Pancreas (tissue), 10 donors: ENCODE results near the gene TP53. TPM values are rescaled to one million over a fixed set of nuclear protein-coding genes. Genes with fewer than 3 reads are reported as not detected.
"Not testable (repeated sequence)": the region's sequence is repeated elsewhere in the genome, so short reads cannot be mapped to it uniquely, and the experiment has no call there.

Source experiments
- ATAC-seq, 4 donors: fragments of 200-7000 bp; cut with Tn5 transposase; one replicate each; pipeline versions ENCODE4 v1.8.0 to v1.9.1; 2020; ENCODE audit warnings: mild to moderate bottlenecking in 4 of 4, moderate library complexity in 4 of 4
- DNase-seq, 6 donors: peaks; one replicate each; pipeline ENCODE4 v3.0.0-alpha.2; 2020
- FAIRE-seq: peaks from 2 replicates; lab custom pipeline; 2012; peaks lifted over from hg19 to GRCh38; lab: Jason Lieb, UNC
- H3K27ac ChIP-seq, 4 donors: fragments of 200-600 bp; sonication (generic); 1 replicate in 3 of 4; 2 replicates in 1 of 4; pipeline versions ENCODE4 v1.5.0 to v1.8.0; 2020
- H3K27me3 ChIP-seq, 4 donors: fragments of 200-600 bp; one replicate each; pipeline ENCODE4 v1.8.0; 2021
- H3K36me3 ChIP-seq, 3 donors: fragments of 200-600 bp; sonication (generic) in 1 of 3; one replicate each; pipeline versions ENCODE4 v1.5.0 to v1.8.0; 2020 to 2021
- H3K4me1 ChIP-seq, 3 donors: fragments of 200-600 bp; one replicate each; pipeline ENCODE4 v1.8.0; 2021
- H3K4me3 ChIP-seq, 4 donors: fragments of 200-600 bp; sonication (generic) in 2 of 4; one replicate each; pipeline versions ENCODE4 v1.5.0 to v1.8.0; 2020 to 2021
- H3K9me3 ChIP-seq, 4 donors: fragments of 200-600 bp; one replicate each; pipeline ENCODE4 v1.8.0; 2021
- CTCF ChIP-seq, 4 donors: fragments of 200-600 bp; sonication (generic) in 3 of 4; IDR thresholded peaks; one replicate each; pipeline versions ENCODE4 v1.5.0 to v1.8.0; 2021; ENCODE audit warnings: antibody characterized with exemption in 4 of 4
- WGBS, 2 donors: extraction: QIAGEN DNeasy Blood & Tissue Kit; methylation state at CpG; one replicate each; pipeline ENCODE4 v1.1.7; 2013; 5-methylcytosine and 5-hydroxymethylcytosine counted together
- intact Hi-C, 3 donors: fragments of 100-400 bp; cut with DNase I; formaldehyde crosslinking; loops; one replicate each; pipeline versions ENCODE4 v1.11.1 to v1.14.2; 2022
- polyA plus RNA-seq, 2 donors: library from polyadenylated mRNA; stranded (reverse); fragments of 200-250 nt; gene quantifications; one replicate each; pipeline ENCODE4 v1.2.3, GENCODE V29; 2013
- total RNA-seq, 6 donors: library from RNA; stranded (reverse); fragmentation: NEBNext Ultra II Directional in 4 of 6; extraction: Animal tissue kit (Norgen Biotek cat#: 25700) in 4 of 6; gene quantifications; one replicate each; pipeline versions ENCODE4 v1.2.1 to v1.2.4, GENCODE V29; 2021 to 2023
- donor health status: healthy with polysubstance abuse.
- donor health status: DM: no; HTN: no; CAD: no; lungs with moderate emphysema.
- donor health status: DM: no; HTN: no; CAD: no.
- donor health status: control.
- donor health status: control.
- donor health status: Bipolar disorder and iron deficiency.
- donor health status: DM: yes; HTN: yes; CAD: no.
- donor health status: DM: no; HTN: no; CAD: no.
- donor health status: DM: no; HTN: no; CAD: no.
- donor health status: DM: yes; HTN: yes; CAD: no.

TP53 gene
- total and polyA plus RNA-seq, 8 donors, result 8.3 to 35.9 (median 24.8) TPM

- ATAC-seq (no peak), DNase-seq (no peak), FAIRE-seq (no peak)
- H3K9me3 ChIP-seq, result no peaks in the 10 kb centered on the region
- peaks cover 4 to 10% (median 10%) of the 10 kb centered on the region in 3 donors for H3K4me1 ChIP-seq
- H3K36me3 ChIP-seq, result no peaks in the 10 kb centered on the region
- 75 to 77% methylated on average over 4 of the region's 4 CpGs for WGBS, 2 donors
- no peak overlapping the region for H3K4me3 ChIP-seq
- intact Hi-C loops, result no loop called here
- no peaks in the 10 kb centered on the region for H3K27me3 ChIP-seq
- H3K27ac ChIP-seq, result no peak overlapping the region
- TF ChIP-seq CTCF (IDR thresholded peaks at IDR 0.05), result no peak
Observed at GRCh38 chr17:7647018-7647417, 40.3 kb downstream of the TP53 start.

- no peak overlapping the region for H3K27ac ChIP-seq
- H3K9me3 ChIP-seq, result no peaks in the 10 kb centered on the region
- no peak for DNase-seq
- intact Hi-C loops, result no loop called here
- FAIRE-seq, result no peak
- 70 to 88% methylated on average over 9 of the region's 9 CpGs for WGBS, 2 donors
- H3K27me3 ChIP-seq, result no peaks in the 10 kb centered on the region
- no peak for ATAC-seq
- no peak for TF ChIP-seq CTCF (IDR thresholded peaks at IDR 0.05)
- H3K4me1 ChIP-seq, result peaks cover 3 to 8% (median 7%) of the 10 kb centered on the region in 3 donors
- no peak overlapping the region for H3K4me3 ChIP-seq
- no peaks in the 10 kb centered on the region for H3K36me3 ChIP-seq
Observed at GRCh38 chr17:7646457-7646856, 40.8 kb downstream of the TP53 start.

DNA sequence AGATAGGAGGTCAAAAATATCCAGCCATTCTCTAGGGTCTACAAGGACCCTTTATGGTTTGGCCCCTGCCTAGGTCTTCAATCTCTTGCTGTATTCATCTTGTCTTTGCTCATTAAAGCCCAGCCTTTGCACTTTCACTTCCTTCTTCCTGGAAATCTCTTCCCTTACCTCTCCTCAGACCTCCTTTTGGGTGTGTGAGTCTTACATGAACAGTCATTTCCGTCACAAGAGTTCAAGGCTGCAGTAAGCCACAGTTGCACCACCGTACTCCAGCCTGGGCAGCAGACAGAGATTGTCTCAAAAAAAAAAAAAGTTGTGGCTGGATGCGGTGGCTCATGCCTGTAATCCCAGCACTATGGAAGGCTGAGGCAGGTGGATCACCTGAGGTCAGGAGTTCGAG, 42.5 kb downstream of the TP53 start:
- Histone ChIP-seq H3K27me3 (no peaks in the 10 kb centered on the region), H3K36me3 (no peaks in the 10 kb centered on the region), H3K27ac (no peak overlapping the region), H3K9me3 (no peaks in the 10 kb centered on the region), H3K4me3 (no peak overlapping the region), H3K4me1 (no peaks in the 10 kb centered on the region)
- DNase-seq, result no peak
- ATAC-seq, result no peak
- 79 to 91% methylated on average over 4 of the region's 4 CpGs for WGBS, 2 donors
- intact Hi-C loops, result no loop called here
- TF ChIP-seq CTCF (IDR thresholded peaks at IDR 0.05), result no peak
- FAIRE-seq, result no peak

DNA sequence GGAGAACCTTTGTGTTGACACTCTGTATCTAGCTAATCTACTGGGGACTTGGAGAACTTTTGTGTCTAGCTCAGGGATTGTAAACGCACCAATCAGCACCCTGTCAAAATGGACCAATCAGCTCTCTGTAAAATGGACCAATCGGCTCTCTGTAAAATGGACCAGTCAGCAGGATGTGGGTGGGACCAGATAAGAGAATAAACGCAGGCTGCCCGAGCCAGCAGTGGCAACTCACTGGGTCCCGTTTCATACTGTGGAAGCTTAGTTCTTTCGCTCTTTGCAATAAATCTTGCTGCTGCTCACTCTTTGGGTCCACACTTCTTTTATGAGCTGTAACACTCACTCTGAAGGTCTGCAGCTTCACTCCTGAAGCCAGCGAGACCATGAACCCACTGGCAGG, 45.7 kb downstream of the TP53 start:
- FAIRE-seq, ATAC-seq, H3K27ac ChIP-seq, H3K4me3 ChIP-seq, intact Hi-C loops, H3K9me3 ChIP-seq, DNase-seq, H3K27me3 ChIP-seq, H3K36me3 ChIP-seq, H3K4me1 ChIP-seq: not testable (repeated sequence)
- WGBS, 2 donors, result 56 to 57% methylated on average over 7 of the region's 7 CpGs

- ATAC-seq, result no peak
- no peaks in the 10 kb centered on the region for H3K36me3 ChIP-seq
- no peaks in the 10 kb centered on the region for H3K4me1 ChIP-seq
- TF ChIP-seq CTCF (IDR thresholded peaks at IDR 0.05), result no peak
- no peak for DNase-seq
- intact Hi-C loops, result no loop called here
- H3K27me3 ChIP-seq, result no peaks in the 10 kb centered on the region
- H3K9me3 ChIP-seq, result no peaks in the 10 kb centered on the region
- H3K27ac ChIP-seq, result no peak overlapping the region
- H3K4me3 ChIP-seq, result no peak overlapping the region
- no peak for FAIRE-seq
- WGBS, 2 donors, result 91 to 94% methylated on average over 26 of the region's 26 CpGs
Observed at GRCh38 chr17:7640783-7641182, 46.5 kb downstream of the TP53 start.
